Activated T-cell treated with anti-CD3 and anti-CD28 coated beads, Interleukin-2, amount 50 U/mL, for 4 hours (primary cell): ENCODE measurements around the gene ETV3L. TPM values are rescaled to one million over a fixed set of nuclear protein-coding genes. Genes with fewer than 3 reads are reported as not detected.

Source experiments
- ATAC-seq, 2 donors: fragments of 200-7000 bp; cut with Tn5 transposase; one replicate each; pipeline ENCODE4 v1.10.0; 2021
- DNase-seq: peaks from one replicate; pipeline ENCODE4 v3.0.0-alpha.2; 2020
- H3K27me3 Mint-ChIP-seq: one replicate; pipeline ENCODE4 v1.8.0; 2021; ENCODE audit warnings: low read depth, mixed read lengths
- H3K36me3 Mint-ChIP-seq: one replicate; pipeline ENCODE4 v1.8.0; 2022; ENCODE audit warnings: mixed read lengths; ENCODE audit not compliant: insufficient read depth
- H3K4me1 Mint-ChIP-seq: one replicate; pipeline ENCODE4 v1.8.0; 2021; ENCODE audit warnings: low read depth, mixed read lengths
- H3K4me3 Mint-ChIP-seq: one replicate; pipeline ENCODE4 v1.8.0; 2021; ENCODE audit warnings: mild to moderate bottlenecking, moderate library complexity, mixed read lengths
- H3K9me3 Mint-ChIP-seq: one replicate; pipeline ENCODE4 v1.8.0; 2021; ENCODE audit warnings: mixed read lengths
- total RNA-seq, 3 donors: library from RNA; stranded (reverse); gene quantifications; one replicate each; pipeline ENCODE4 v1.2.1, GENCODE V29; 2021

ETV3L gene
- total RNA-seq, 3 donors from 2014 or later: not detected

DNA sequence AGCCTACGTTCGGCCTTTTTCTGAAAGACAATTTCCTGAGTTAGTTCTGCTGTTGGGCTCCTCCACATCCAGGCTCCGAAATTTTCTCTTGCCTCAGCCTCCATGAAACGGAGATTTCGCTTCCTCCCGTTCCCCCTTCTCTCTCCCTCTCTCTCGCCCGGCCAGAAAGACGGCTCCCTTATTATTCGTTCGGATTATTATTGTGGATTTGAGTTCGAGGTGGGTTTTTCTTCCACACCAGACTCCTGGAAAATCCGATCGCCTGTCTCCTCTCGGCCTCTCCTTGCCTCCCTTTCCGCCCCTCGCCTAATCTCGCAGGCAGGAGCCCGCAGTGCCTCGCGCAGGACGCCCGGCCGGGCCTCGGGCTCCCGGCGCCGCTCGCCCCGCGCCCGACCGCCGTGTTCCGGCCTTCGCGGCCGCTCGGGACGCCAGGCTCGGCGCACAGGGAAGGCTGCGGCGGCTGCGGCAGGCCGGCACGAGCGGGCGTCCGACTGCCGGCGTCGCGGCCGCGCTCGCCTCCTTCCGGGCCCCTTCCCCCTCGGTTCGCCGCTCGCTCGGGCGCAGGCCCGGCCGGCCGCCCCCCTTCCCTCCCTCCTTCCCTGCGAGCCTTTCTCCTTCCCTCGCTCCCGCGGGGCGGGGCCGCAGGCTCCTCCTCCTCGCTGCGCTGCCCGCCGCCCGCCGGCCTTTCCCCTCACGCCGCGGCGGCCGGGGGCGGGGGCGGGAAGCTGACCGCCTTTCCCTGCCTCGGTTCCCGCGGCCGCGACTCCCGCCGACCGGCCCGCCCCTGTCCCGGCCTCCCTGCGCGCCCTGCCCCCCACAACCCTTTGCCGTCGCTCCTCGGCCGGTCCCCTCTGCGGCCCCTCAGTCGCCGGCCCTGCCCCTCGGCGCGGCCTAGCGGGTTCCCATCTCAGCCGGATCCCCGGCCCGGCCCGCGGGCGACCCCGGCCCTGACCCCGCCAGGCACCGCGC, 54.1 kb downstream of the ETV3L start, which contains the start of gene ARHGEF11:
ARHGEF11 (minus strand) TSS at position 493 of the 969 bp plus-strand sequence. CDS start 1,412 bp downstream, outside the sequence.
- no peaks in the 10 kb centered on the region for H3K9me3 Mint-ChIP-seq
- H3K4me1 Mint-ChIP-seq: peaks cover 8% of the 10 kb centered on the region
- H3K27me3 Mint-ChIP-seq: peaks cover 75% of the 10 kb centered on the region
- DNase-seq (no peak), ATAC-seq (peak; percentile 62 to 75)
- peak within 1 kb of the TSS; percentile 90 for H3K4me3 Mint-ChIP-seq
- no peaks in the 10 kb centered on the region for H3K36me3 Mint-ChIP-seq

- Mint-ChIP-seq H3K36me3 (no peaks in the 10 kb centered on the region), H3K9me3 (no peaks in the 10 kb centered on the region), H3K4me3 (peak overlapping the region; percentile 17), H3K4me1 (peaks cover 8% of the 10 kb centered on the region), H3K27me3 (peaks cover 65% of the 10 kb centered on the region)
- ATAC-seq: no peak
- DNase-seq: no peak
These were observed 55.3 kb downstream of the ETV3L start for GRCh38 chr1:157044326-157044725.

DNA sequence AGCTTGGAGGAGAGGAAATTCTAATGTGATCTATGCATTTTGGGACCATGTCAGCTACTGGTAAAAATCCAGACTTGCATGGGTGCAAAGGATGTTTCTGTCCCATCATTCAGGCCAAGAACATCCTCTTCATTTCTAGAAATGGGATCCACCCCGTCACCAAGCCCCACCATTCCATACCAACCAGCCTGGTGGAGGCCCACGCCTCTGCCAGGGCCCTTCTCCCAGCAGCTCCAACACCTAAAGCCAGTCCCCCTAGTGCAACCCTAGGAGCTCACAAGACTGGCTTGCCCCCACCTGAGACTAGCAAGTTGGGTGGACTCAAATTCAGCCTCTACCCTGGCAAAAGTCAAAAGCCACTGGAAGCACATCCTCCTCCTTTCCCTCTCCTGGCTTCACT, 55.9 kb downstream of the ETV3L start:
- peaks cover 8% of the 10 kb centered on the region for H3K4me1 Mint-ChIP-seq
- H3K27me3 Mint-ChIP-seq: peaks cover 65% of the 10 kb centered on the region
- no peak for ATAC-seq
- no peak overlapping the region for H3K4me3 Mint-ChIP-seq
- no peak for DNase-seq
- H3K9me3 Mint-ChIP-seq: no peaks in the 10 kb centered on the region
- no peaks in the 10 kb centered on the region for H3K36me3 Mint-ChIP-seq

DNA sequence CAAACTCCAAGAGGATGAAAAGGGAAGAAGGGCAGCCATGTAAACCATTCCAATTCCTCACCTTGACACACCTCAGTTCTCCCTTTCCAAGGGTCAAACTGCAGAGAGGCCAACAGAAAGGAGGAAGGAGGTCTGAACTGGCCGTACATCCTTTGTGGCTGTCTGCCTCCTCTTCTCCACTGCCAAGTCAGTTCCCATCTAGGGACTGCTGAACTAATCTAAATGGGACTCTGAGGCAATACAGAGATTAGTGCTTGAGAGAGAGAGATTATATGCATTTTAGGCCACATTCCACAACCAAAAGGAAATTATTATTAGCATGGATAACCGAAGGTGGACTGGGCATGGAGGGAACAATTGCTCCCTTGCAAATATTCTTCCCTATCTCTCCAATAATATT, 56.8 kb downstream of the ETV3L start:
- Mint-ChIP-seq H3K9me3 (no peaks in the 10 kb centered on the region), H3K4me3 (no peak overlapping the region), H3K36me3 (no peaks in the 10 kb centered on the region), H3K4me1 (peaks cover 8% of the 10 kb centered on the region), H3K27me3 (peaks cover 56% of the 10 kb centered on the region)
- no peak for ATAC-seq
- no peak for DNase-seq

Other genes starting within 250 kb of the ETV3L start
- gene INSRR, start 240.7 kb downstream of the ETV3L start, total RNA-seq: under 1 TPM in 1 of 3 donors, not detected in 2; 0.11 TPM
- gene NTRK1, start 238.9 kb downstream of the ETV3L start, total RNA-seq: 1 to 10 TPM in 2 of 3 donors, under 1 TPM in 1; 0.55 to 2.4 (median 1.8) TPM
- gene PEAR1, start 206.1 kb downstream of the ETV3L start, total RNA-seq: under 1 TPM in 1 of 3 donors, not detected in 2; 0.05 TPM
- gene LRRC71, start 179.2 kb downstream of the ETV3L start, total RNA-seq: not detected
- 1 to 10 TPM; 1.4 to 1.8 (median 1.7) TPM for gene ARHGEF11, start 54.1 kb downstream of the ETV3L start, total RNA-seq
- gene ETV3, start 38.6 kb upstream of the ETV3L start, total RNA-seq: 10 to 100 TPM; 20.3 to 23.5 (median 21.2) TPM